ENCODE data around the gene RUBCNL. TPM values are rescaled to one million over a fixed set of nuclear protein-coding genes. Genes with fewer than 3 reads are reported as not detected.
A peak's percentile ranks its signal among the peaks of the same experiment; 100 is the strongest.

Gene RUBCNL
- total and polyA plus RNA-seq, 9 of the 15 experiments (the other 6 are each of a cell fraction or from before 2014, with no cell fraction given), result 0.04 to 0.35 (median 0.12) TPM; not detected in 3

DNA sequence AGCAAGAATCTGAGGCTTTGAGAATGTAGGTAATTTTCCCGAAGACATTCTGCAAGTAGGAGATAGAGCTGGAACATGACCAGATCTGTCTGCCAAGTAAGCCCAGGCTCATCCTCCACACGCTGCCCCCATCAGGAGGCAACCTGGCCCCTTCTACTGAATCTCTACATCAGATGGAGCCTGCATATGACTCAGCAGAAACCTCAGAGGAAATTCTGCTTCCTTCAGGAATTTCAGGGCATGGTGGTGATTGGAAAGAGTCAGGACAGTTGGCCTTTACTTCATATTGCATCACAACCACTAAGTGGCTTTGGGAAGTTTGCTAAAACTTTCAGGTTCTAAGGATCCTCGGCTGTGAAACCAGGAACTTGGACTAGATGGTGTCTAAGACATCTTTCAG lies 90.1 kb downstream of the RUBCNL start:
- Histone ChIP-seq H3K27me3 (ENCODE audit: control insufficient read depth in 2 of 2, insufficient read depth in 2 of 2, low read length in 2 of 2) (no peaks in the 10 kb centered on the region), H3K79me2 (ENCODE audit: control insufficient read depth, insufficient read depth, low read length) (no peaks in the 10 kb centered on the region), H4K20me1 (replicated peaks; ENCODE audit: control insufficient read depth, insufficient read depth, low read length) (no peaks in the 10 kb centered on the region), H3K4me2 (ENCODE audit: insufficient read depth, low read length) (peak overlapping the region; percentile 8; the same call in 1 of the 2 replicates), H3K9me3 (replicated peaks; ENCODE audit: control insufficient read depth, insufficient read depth, low read depth, low read length) (no peaks in the 10 kb centered on the region), H2AFZ (ENCODE audit: low read depth, low read length) (peak overlapping the region; percentile 7; the same call in 1 of the 2 replicates), H3K27ac (ENCODE audit: extremely low read depth, low read depth, low read length) (peak overlapping the region; percentile 10; the same call in 1 of the 3 replicates), H3K9me1 (ENCODE audit: control insufficient read depth, insufficient read depth, low read length) (no peaks in the 10 kb centered on the region), H3K9ac (ENCODE audit: insufficient read depth in 1 of 2, low read depth in 2 of 2, low read length in 2 of 2) (no peak overlapping the region), H3K4me1 (replicated peaks in 1 of 2; ENCODE audit: control insufficient read depth in 2 of 2, insufficient read depth in 2 of 2, low read length in 2 of 2) (peaks cover 0 to 26% of the 10 kb centered on the region in 2 experiments; a peak in 3 of 5 replicates), H3K36me3 (ENCODE audit: control insufficient read depth, insufficient read depth, low read length) (no peaks in the 10 kb centered on the region), H3K4me3 (no peak overlapping the region)
- in situ Hi-C loops (cut with MboI), result loop anchor here (10.0 kb wide), 1 partner anchor 142 kb away; no protein-coding TSS in a partner anchor
- peak in 1 of 4 experiments; percentile 9 for DNase-seq (ENCODE audit: extremely low read depth in 1 of 4, low spot score in 3 of 4)
- no TSS peak for BruUV-seq (replicated peaks)
- 10% methylated on average over 3 of the region's 3 CpGs for WGBS (ENCODE audit: insufficient coverage, low coverage, missing lambda C conversion rate)
- ChIA-PET CTCF (ENCODE audit: low intra/inter-chr PET ratio) (no interaction called here), POLR2A (interaction anchor here (0.7 to 1.3 kb wide), 3 partner anchors 8 to 47 kb away, joined by 3 read pairs; no protein-coding TSS in a partner anchor)
- FAIRE-seq, result no peak
- intact Hi-C loops (cut with micrococcal nuclease), result no loop called here
- ATAC-seq, result peak; percentile 51
- TF ChIP-seq HNRNPLL (IDR thresholded peaks at IDR 0.05; ENCODE audit: low read depth, low read length, poor library complexity, severe bottlenecking) (no peak), C11orf30 (IDR thresholded peaks at IDR 0.05; ENCODE audit: low read depth) (peak; percentile 71; the same call in 1 of the 2 replicates), ZNF316 (IDR thresholded peaks at IDR 0.05) (peak; percentile 69), TRIM24 (IDR thresholded peaks at IDR 0.05) (peak in 1 of 2 experiments; percentile 12; a peak in 1 of 4 replicates), CBX5 (IDR thresholded peaks at IDR 0.05; ENCODE audit: borderline replicate concordance, low read depth) (no peak), NR2C2 (CRISPR knock-in tag; IDR thresholded peaks at IDR 0.05) (no peak), NR2C2 (tag; IDR thresholded peaks at IDR 0.05) (no peak), CHD2 (IDR thresholded peaks at IDR 0.05; ENCODE audit: low read depth, low read length) (no peak), ZNF384 (IDR thresholded peaks at IDR 0.05; ENCODE audit: low read depth, low read length) (no peak), RFX1 (IDR thresholded peaks at IDR 0.05) (no peak), PHF8 (IDR thresholded peaks at IDR 0.05; ENCODE audit: borderline replicate concordance, low read length) (no peak), NFE2L1 (tag; IDR thresholded peaks at IDR 0.05; ENCODE audit: borderline replicate concordance, low read depth) (peak; percentile 65; the same call in 1 of the 2 replicates), ZNF717 (CRISPR knock-in tag; IDR thresholded peaks at IDR 0.05) (no peak), ZNF584 (CRISPR knock-in tag; IDR thresholded peaks at IDR 0.05; ENCODE audit: low read depth) (peak; percentile 7; the same call in 1 of the 2 replicates), EP300 (IDR thresholded peaks at IDR 0.05; ENCODE audit: low read length) (peak; percentile 75; the same call in 1 of the 2 replicates)
- TF ChIP-seq, protein P1, sequence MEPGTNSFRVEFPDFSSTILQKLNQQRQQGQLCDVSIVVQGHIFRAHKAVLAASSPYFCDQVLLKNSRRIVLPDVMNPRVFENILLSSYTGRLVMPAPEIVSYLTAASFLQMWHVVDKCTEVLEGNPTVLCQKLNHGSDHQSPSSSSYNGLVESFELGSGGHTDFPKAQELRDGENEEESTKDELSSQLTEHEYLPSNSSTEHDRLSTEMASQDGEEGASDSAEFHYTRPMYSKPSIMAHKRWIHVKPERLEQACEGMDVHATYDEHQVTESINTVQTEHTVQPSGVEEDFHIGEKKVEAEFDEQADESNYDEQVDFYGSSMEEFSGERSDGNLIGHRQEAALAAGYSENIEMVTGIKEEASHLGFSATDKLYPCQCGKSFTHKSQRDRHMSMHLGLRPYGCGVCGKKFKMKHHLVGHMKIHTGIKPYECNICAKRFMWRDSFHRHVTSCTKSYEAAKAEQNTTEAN (CRISPR knock-in tag; IDR thresholded peaks at IDR 0.05), result no peak
- TF ChIP-seq, protein P2, sequence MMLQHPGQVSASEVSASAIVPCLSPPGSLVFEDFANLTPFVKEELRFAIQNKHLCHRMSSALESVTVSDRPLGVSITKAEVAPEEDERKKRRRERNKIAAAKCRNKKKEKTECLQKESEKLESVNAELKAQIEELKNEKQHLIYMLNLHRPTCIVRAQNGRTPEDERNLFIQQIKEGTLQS (IDR thresholded peaks at IDR 0.05), result peak; percentile 67; the same call in 1 of the 2 replicates
- TF ChIP-seq, protein P2 (CRISPR knock-in tag; conservative IDR thresholded peaks at IDR 0.05), result no peak
- TF ChIP-seq, protein P3, sequence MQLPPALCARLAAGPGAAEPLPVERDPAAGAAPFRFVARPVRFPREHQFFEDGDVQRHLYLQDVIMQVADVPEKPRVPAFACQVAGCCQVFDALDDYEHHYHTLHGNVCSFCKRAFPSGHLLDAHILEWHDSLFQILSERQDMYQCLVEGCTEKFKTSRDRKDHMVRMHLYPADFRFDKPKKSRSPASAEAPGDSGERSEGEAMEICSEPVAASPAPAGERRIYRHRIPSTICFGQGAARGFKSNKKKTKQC (CRISPR knock-in tag; IDR thresholded peaks at IDR 0.05), result no peak

Measured in K562 (cell line).